ENCODE data around the gene MT1B. TPM values are rescaled to one million over a fixed set of nuclear protein-coding genes. Genes with fewer than 3 reads are reported as not detected.

The MT1B gene
- total and polyA plus RNA-seq, 7 donors = not detected

DNA sequence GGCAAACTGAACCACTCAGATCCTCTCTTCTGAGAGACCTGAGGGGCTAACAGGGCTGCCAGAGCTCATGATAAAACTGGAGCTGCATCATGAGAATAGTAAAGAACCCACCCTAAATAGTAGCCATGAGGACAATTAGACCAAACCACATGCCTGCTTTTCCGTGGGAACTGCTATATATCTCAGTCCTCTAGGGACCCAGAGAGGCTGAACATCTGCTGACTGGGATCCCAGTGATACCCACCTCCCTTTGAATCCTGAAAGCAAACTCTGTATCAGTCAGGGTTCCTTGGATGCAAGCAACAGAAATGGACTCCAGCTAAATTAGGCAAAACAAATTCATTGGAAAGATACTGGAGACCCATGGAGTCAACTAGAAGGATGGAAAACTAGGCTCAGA is 37.1 kb downstream of the MT1B start:
- no peak overlapping the region for H3K27ac ChIP-seq
- no peak overlapping the region for H3K4me3 ChIP-seq
- 38 to 43% (median 39%) methylated on average over 1 of the region's 1 CpG for whole genome bisulfite sequencing, 3 donors
- H3K36me3 ChIP-seq (ENCODE audit: insufficient read depth in 1 of 2, low read depth in 1 of 2) = no peaks in the 10 kb centered on the region
- TF ChIP-seq, protein P1, sequence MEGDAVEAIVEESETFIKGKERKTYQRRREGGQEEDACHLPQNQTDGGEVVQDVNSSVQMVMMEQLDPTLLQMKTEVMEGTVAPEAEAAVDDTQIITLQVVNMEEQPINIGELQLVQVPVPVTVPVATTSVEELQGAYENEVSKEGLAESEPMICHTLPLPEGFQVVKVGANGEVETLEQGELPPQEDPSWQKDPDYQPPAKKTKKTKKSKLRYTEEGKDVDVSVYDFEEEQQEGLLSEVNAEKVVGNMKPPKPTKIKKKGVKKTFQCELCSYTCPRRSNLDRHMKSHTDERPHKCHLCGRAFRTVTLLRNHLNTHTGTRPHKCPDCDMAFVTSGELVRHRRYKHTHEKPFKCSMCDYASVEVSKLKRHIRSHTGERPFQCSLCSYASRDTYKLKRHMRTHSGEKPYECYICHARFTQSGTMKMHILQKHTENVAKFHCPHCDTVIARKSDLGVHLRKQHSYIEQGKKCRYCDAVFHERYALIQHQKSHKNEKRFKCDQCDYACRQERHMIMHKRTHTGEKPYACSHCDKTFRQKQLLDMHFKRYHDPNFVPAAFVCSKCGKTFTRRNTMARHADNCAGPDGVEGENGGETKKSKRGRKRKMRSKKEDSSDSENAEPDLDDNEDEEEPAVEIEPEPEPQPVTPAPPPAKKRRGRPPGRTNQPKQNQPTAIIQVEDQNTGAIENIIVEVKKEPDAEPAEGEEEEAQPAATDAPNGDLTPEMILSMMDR (IDR thresholded peaks at IDR 0.05) = no peak
- H3K9me3 ChIP-seq = no peaks in the 10 kb centered on the region
- H3K4me1 ChIP-seq = peaks cover 23% of the 10 kb centered on the region
- intact Hi-C loops (cut with DNase I) = no loop called here
- DNase-seq = no peak
- ATAC-seq = no peak
- H3K27me3 ChIP-seq (ENCODE audit: insufficient read depth in 3 of 3, low read length in 2 of 3) = no peaks in the 10 kb centered on the region

DNA sequence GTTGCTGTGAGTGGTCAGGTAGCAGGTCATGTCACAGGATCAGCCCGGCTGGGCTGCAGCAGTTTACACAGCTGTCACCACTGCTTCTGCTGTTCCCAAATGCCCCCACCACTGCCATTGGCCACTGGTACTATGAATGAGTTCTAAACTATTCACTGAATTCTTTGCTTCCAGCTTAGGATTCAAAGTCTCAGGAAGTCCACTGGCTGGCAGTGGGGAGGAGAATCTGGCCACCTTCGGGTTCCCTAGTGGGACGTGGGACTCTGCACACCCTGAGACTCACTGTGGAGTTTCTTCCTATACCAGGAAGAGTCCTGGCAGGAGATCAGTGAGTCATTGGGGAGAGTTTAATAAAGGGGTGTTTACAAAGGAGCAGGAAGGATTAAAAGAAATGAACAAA is 37.5 kb downstream of the MT1B start:
- intact Hi-C loops (cut with DNase I) = no loop called here
- Histone ChIP-seq H3K27me3 (ENCODE audit: insufficient read depth in 3 of 3, low read length in 2 of 3) (no peaks in the 10 kb centered on the region), H3K4me3 (no peak overlapping the region), H3K27ac (no peak overlapping the region), H3K4me1 (peaks cover 22% of the 10 kb centered on the region), H3K36me3 (ENCODE audit: insufficient read depth in 1 of 2, low read depth in 1 of 2) (no peaks in the 10 kb centered on the region), H3K9me3 (no peaks in the 10 kb centered on the region)
- ATAC-seq (no peak), DNase-seq (no peak)
- 49 to 57% (median 55%) methylated on average over 3 of the region's 3 CpGs for WGBS, 3 donors
- TF ChIP-seq, protein P1 (IDR thresholded peaks at IDR 0.05) = no peak

DNA sequence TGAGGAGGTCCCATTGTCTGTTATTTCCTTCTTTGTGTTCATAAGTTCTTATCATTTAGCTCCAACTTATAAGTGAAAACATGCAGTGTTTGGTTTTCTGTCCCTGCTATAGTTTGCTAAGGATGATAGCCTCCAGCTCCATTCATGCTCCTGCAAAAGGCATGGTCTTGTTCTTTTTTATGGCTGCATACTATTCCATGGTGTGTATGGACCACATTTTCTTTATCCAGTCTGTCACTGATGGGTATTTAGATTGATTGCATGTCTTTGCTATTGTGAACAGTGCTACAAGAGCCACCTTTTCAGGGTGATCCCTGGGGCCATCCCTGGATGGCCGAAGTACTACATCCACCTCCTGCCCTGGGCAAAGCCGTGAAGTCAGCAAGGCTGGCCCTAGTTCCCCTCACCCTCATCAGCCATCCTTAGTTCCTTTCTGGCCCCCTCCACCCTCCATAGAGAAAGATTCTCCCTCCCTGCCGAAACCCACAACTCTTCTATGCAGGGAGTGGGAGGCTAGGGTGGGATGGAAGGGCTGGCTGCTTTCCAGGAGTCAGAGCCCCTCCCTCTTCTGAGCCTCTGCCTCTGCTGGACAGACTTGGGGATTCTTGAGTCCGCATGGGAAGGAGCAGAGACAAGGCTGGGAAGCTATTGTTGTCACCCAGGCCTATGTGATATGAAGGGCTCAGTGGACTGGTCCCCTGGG is 38.9 kb downstream of the MT1B start:
- Histone ChIP-seq H3K36me3 (ENCODE audit: insufficient read depth in 1 of 2, low read depth in 1 of 2) (no peaks in the 10 kb centered on the region), H3K27ac (no peak overlapping the region), H3K9me3 (no peaks in the 10 kb centered on the region), H3K4me3 (no peak overlapping the region), H3K27me3 (ENCODE audit: insufficient read depth in 3 of 3, low read length in 2 of 3) (no peaks in the 10 kb centered on the region), H3K4me1 (peaks cover 10% of the 10 kb centered on the region)
- intact Hi-C loops (cut with DNase I) = no loop called here
- WGBS, 3 donors = 71 to 96% (median 85%) methylated on average over 4 of the region's 4 CpGs
- ATAC-seq (no peak), DNase-seq (no peak)
- TF ChIP-seq, protein P1 (IDR thresholded peaks at IDR 0.05) = no peak

DNA sequence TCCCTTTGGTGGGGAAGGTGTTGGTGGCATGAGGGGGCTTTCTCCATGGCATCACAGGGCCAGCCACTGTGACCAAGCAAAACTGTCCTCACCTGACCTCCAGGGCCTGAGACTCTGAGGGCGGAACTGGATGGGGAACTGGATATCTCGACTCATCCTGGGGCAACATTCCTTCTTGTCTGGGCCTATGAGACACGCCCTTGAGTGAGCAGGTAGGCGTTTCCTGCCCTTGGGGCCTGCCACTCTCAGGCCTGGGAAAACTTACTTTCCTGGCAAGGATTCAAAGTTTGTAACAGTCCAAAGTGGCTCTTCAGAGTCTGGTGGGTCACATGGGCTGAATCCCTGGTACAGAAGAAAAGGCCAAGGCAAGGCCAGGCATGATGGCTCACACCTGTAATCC is 40.2 kb downstream of the MT1B start:
- DNase-seq (no peak), ATAC-seq (peak; percentile 40 to 83 (median 73))
- H3K27me3 ChIP-seq (ENCODE audit: insufficient read depth in 3 of 3, low read length in 2 of 3) = no peaks in the 10 kb centered on the region
- H3K4me1 ChIP-seq = no peaks in the 10 kb centered on the region
- H3K27ac ChIP-seq = peak overlapping the region; percentile 53
- no peaks in the 10 kb centered on the region for H3K9me3 ChIP-seq
- H3K36me3 ChIP-seq (ENCODE audit: insufficient read depth in 1 of 2, low read depth in 1 of 2) = no peaks in the 10 kb centered on the region
- H3K4me3 ChIP-seq = no peak overlapping the region
- TF ChIP-seq, protein P1 (IDR thresholded peaks at IDR 0.05) = no peak
- WGBS, 3 donors = 17 to 45% (median 19%) methylated on average over 4 of the region's 4 CpGs
- intact Hi-C loops (cut with DNase I) = no loop called here

DNA sequence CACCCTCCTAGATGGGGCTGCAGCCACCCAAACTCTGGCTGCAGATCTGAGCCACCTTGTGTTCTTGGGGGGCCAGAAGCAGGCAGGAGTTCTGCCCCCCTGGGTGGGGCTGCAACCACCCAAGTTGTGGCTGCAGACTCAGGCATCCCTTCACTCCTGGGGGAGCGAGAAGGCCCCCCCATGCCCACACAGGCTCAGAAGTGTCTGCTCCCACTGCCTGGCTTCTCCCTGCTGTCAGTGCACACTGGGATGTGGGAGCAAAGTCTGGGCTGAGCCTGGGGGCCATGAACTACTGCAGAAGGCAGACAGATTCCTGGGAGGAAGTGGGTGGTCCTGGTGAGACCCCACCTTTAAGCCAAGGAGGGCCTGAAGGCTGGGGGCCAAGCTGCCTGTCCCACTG is 43.6 kb downstream of the MT1B start:
- Histone ChIP-seq H3K4me3 (no peak overlapping the region), H3K27ac (no peak overlapping the region), H3K27me3 (ENCODE audit: insufficient read depth in 3 of 3, low read length in 2 of 3) (no peaks in the 10 kb centered on the region), H3K9me3 (no peaks in the 10 kb centered on the region), H3K36me3 (ENCODE audit: insufficient read depth in 1 of 2, low read depth in 1 of 2) (no peaks in the 10 kb centered on the region), H3K4me1 (no peaks in the 10 kb centered on the region)
- DNase-seq (no peak), ATAC-seq (no peak)
- TF ChIP-seq, protein P1 (IDR thresholded peaks at IDR 0.05) = no peak
- intact Hi-C loops (cut with DNase I) = no loop called here
- WGBS, 3 donors = 83 to 100% methylated on average over 1 of the region's 1 CpG; no CpG with 5 or more reads in 1 of the 3 donors
